Measurements from ENCODE around the gene ARL16.

The ARL16 gene, protein sequence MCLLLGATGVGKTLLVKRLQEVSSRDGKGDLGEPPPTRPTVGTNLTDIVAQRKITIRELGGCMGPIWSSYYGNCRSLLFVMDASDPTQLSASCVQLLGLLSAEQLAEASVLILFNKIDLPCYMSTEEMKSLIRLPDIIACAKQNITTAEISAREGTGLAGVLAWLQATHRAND

DNA sequence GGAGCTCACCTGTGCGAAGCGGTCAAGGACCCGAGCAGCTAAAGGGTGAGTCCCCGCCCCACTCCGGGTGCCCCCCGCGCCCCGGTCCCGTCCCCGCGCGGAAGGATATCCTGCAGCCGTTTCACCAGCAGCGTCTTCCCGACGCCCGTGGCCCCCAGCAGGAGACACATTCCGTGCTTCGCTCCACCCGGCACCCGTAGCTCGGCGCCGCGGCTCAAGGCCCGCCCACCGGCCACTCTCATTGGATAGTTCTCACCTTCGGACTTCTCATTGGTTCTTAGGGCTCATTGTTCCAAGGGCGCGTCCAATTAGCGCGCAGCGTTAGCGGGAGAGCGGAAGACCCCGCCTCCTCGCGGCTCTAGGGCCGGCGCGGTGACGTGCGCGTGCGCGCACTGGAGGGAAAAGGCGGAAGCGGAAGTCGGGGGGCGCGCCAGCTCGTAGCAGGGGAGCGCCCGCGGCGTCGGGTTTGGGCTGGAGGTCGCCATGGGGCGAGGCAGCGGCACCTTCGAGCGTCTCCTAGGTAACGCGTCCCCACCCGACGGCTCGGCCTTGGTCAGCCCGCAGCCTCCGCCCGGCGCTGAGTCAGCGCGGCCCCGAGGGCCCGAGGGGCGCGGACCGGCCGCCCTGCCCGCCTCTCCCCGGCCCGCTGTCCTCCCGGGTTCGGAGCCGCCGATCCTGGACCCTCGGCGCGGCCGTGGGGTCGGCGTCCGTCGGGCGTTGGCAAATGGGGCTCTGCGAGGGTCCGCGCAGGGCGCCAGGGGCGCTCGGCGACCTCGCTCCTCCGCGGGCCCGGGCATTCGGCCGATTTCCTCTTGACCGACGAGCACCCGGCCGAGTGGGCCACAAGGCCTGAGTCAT lies at the start of gene ARL16, which contains the start of gene HGS:
Gene ARL16, minus strand, starts transcription at position 214 of the 858 bp plus-strand sequence. Its CDS starts 44 bp downstream, at position 170.
Gene HGS, plus strand, starts transcription at position 428 of the 858 bp plus-strand sequence. Its CDS starts 56 bp downstream, at position 484.
- DNase-seq = peak; percentile 98

DNA sequence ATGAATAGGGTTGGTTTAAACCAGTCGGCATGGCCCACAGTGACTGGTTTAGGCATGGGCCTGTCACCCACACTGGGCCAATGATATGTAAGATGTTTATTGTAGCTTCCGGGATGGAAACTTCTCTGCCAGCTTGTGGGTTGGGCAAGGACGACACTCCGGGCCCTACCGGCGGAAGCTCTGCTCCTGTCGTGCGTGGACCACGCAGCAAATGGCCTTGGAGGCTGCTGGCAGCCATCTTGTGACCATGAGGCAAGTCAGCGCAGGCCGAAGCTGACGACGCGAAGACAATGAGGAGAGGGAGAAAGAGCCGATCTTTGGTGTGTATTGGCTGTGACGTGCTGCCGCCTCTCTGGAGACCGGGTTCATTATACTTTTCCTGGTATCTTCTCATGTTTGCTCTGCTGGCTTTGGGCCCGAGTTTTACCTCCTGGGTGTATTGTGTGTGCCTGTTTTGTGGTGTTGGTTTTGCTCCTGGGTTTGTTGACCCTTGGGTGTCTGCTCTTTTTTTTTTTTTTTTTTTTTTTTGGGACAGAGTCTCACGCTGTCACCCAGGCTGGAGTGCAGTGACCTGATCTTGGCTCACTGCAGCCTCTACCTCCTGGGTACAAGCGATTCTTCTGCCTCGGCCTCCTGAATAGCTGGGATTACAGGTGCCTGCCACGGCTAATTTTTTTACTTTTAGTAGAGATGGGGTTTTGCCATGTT lies 43.9 kb upstream of the ARL16 start:
- peak; percentile 93 for DNase-seq

DNA sequence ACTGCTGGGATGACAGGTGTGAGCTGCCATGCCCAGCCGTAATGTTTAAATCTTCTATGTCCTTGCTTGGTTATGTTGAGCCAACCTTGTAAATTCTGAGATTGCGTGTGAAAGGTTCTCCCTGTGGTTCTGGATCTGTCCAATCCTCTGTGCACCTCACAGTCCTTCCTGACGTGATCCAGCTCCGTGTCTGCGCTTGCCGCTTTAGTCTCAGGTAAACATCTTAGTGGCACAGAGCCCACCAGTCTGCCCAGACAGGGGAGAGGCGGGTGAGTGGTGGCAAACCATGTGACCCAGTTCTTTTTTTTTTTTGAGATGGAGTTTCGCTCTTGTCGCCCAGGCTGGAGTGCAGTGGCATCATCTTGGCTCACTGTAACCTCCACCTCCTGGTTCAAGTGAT lies 42.4 kb upstream of the ARL16 start:
- no peak for DNase-seq

DNA sequence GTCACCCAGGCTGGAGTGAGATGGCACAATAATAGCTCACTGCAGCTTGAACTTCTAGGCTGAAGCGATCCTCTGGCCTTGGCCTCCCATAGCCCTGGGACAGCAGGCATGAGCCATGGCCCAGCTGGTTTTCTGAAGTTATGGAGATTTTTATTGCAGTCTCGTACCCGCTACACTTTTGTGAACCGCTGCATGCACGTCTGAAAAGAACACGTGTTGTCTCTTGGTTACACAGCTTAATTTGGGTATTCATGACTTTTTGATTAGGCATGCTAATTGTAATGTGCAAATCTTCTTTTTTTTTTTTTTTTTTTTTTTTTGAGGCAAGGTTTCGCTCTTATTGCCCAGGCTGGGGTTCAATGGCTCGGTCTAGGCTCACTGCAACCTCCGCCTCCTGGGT lies 41.8 kb upstream of the ARL16 start:
- no peak for DNase-seq

DNA sequence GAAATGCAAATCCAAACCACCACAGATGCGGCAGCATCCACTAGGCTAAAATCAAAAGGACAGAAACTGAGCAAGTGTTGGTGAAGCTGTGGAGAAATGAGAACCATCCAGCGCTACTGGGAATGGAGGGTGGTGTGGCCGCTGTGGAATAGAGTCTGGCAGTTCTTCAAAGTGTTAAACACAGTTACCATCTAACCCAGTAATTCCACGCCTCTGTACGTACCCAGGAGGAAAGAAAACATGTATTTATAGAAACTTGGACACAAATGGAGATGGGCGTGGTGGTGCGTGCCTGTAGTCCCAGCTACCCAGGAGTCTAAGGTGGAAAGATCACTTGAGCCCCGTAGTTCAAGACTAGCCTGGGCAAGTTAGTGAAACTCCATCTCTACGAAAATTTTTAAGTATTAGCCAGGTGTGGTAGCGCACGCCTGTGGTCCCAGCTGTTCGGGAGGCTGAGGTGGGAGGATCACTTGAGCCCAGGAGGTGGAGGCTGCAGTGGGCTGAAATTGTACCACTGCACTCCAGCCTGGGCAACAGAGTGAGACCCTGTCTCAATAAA lies 40.1 kb upstream of the ARL16 start:
- no peak for DNase-seq

DNA sequence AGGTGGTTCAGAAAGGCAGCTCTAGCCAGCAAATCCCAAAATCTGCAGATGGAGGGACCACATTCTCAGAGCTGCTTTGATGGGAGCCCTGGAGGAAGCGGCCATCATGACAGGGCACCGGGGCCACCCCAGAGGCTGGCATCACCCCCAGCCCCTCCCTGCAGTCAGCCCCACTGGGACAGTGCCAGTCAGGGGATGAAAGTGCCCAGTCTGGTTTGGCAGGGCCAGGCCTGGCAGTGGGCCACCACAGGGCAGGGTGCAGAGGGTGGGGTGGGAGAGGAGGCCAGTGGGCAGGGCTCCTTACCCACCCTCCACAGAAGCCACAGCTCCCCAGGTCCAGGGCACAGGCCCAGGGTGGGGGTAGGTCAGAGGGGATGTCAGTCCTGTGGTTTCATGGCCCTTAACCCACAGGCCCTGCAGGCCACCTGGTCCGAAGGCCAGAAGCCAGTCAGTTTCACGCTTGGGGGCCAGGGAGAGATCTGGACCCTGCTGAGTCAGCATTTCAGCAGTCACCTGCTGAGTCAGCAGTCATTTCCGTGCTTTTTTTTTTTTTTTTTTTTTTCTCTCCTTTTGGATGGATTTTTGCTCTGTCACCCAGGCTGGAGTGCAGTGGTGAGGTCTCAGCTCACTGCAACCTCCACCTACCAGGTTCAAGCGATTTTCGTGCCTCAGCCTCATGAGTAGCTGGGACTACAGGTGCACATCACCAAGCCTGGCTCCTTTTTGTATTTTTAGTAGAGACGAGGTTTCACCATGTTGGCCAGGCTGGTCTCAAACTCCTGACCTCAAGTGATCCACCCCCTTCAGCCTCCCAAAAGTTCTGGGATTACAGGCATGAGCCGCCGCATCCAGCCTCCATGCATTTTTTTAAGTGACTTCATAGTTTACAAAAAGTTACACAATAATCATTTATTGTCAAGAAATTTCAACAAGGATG lies 38.9 kb upstream of the ARL16 start:
- DNase-seq = no peak

DNA sequence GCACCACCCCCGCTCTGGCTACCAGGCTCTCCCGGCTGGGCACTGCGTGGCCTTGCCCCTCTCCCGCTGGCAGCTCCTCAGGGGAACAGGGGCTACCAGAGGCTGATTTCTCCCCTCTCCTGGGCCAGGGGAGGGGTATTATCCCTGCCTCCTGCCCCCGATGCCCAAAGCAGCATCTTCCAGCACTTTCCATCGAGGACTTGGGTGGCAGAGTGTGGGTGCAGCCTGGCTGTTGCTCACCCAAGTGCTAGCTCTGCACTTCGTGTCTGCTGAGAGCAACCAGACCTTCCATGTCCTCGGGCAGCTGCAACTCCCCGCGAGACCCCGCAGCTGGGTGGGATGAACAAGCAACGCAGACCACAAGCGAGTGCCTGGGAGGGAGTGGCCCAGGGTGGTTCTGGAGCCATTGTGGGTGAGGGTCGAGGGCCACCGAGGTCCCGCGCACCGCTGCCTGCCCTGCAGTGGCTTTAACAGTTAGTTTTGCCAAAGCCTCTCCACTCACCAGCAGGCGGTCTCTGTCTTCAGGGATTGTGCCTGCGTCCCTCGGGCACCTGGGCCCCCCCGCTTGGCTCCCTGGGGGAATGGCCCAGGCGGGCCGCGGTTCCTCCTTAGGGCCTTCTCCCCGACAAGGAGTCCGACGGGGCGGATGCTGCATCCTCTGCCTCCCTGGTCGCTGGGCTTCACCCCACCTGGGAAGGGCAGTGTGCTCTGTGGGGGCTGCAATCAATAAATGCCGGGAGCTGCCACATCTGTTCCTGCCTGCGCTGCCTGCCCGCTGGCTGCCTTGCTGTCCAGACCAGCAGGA lies 36.9 kb upstream of the ARL16 start:
- no peak for DNase-seq

DNA sequence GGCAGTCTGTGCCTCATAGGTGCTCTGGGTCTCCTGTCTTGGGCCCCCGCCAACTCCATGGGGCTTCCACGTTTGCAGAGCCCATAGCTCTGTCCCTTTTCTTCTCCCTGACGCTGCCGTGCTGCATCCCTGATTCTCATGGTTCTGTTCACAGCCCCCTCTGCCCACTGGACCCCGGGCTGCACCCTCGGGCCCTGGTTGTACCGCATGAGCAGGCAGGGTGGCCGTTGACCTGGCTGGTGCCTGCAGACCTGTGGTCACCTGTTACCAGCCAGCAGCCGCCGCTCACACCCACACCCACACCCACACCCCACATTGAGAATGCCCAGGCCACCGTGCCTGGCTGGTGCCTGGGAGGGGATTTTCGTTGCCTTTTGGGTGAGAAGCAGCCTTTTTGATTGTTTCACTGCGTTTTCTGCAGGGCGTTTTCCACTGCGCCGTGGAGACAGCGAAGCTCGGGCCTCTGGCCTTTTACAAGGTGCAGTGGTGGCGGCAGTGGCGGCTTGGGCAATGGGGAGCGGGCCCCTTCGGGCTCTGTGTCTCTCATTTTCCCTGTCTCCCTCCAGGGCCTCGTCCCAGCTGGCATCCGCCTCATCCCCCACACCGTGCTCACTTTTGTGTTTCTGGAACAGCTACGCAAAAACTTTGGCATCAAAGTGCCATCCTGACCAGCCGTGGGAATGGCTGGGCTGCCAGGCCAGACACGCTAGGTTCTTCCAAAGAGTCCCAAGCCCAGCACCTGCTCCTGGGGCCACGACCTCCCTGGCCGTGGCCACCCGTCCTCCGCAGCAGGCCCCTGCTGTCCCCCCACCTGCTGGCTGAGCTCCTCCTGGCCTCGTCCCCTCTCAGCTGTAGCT lies 36.0 kb upstream of the ARL16 start:
- no peak for DNase-seq

DNA sequence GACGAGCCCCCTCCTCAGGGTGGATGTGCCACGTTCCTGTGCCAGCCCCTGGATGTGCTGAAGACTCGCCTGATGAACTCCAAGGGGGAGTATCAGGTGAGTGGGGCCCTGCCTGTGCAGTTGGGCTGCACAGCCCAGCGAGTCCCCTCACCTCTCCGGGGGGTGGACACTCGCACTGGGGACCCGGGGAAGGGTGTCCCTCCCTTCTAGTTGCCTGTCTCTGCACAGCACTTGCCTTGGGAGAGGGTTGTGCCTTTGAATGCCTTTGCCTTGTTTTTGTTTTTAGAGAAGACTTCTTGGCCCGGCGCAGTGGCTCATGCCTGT lies 34.1 kb upstream of the ARL16 start:
- no peak for DNase-seq

DNA sequence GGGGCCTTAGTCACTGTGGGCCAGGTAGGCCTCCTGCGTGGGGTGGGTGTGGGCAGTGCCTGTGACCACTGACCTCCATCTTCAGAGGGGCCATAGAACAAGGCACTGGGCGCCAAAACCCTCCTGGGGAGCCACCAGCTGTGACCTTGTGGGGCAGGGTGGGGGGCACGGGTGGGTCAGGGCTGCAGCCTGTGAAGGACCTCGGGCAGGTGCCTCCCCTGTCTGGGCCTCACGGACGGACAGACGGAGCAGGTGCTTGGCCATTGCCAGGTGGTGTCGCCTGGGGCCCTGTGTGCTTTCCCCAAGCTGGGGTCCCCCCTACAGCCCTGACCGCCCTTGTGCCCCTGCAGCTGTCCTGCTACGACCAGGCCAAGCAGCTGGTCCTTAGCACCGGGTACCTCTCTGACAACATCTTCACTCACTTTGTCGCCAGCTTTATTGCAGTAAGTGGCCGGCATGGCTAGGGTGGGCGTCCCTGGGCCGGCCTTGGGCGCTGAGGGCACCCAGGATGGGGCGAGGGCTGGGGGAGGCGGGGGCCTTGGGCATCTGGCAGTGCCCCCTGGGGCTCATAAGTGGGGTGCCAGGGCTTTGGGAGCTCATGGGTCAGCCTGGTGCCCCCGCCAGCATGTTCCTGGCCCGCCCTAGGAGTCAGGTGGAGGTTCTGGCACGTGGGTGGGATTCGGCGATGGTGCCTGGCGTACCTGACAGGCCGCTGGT lies 33.6 kb upstream of the ARL16 start:
- DNase-seq = no peak

DNA sequence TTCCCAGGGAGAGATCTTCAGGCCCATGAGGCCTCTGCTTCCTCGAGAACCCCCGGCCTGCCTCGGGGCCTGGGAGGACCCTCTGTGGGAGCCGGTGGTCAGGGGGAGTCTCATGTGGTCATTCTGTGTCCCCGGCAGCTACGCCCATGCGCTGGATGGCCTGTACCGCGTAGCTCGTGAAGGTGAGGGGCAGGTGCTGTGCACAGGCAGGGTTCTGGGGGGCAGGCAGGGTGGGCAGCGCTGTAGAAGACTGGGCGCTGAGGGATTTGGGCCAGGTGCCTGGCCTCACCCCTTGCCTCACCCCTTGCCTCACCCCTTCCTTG lies 33.0 kb upstream of the ARL16 start:
- DNase-seq = no peak

DNA sequence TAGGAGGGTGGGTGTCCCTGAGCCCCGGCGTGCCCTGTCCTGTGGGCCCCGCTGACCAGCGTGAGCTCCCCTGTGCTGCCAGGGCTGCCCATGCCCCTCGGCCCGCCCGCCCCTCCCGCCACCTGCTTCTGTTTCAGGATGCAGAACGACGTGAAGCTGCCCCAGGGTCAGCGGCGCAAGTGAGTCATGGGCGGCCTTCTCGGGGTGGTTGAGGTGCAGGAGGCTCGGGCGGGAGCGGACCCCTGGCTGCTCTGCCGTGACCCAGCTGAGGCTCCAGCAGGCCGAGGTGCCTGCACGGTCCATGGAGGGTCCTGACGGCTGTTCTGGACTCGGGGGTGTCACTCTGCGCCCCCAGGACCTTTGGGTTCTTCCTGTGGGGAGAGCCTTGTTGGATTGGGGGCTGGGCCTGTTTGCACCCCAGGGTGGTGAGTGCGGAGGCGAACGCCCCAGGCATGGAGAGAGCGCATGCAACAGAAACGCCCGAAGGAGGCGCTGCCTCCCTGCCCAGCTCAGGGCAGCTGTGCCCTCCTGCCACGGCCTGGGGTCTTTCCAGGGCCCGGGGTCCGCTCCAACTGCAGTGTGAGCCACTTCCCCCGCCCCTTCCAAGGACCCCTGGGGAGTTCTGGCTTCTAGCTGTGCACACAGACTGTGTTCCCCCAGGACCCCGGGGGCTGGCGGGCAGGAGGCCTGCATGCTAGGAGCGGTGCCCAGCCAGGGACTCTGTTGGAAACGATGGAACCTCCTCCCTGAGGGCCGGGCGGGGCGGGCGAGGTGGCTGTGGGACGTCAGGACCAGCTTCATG lies 32.5 kb upstream of the ARL16 start:
- no peak for DNase-seq

DNA sequence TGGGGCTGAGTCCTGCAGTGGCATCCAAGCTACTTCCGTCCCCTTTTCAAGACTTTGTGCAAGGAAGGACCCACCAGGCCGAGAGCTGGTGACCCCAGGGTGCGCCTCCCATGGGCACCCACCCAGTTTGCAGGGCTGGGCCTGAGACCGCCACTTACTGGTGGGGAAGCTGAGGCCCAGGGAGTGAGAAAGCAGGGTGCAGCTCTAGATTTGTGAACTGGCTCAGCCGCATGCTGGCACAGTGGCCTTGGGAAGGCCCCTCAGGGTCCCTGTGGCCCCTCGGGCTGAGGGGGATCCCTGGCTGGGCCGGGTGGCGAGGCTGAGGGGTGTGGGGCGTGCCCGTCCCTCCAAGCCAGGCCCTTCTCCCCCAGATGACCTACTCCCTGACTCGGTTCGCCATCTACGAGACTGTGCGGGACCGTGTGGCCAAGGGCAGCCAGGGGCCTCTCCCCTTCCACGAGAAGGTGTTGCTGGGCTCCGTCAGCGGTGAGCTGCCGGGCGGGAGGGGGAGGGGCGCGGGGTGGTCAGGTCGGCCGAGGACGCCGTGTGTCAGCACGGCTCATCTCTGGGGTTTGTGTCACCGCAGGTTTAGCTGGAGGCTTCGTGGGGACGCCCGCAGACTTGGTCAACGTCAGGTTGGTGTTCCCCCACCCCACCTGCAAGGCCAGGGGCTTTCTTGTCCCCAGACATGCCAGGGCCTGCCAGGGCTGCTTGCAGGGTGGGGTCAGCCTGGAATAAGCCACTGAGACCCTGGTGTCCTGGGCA lies 31.7 kb upstream of the ARL16 start:
- DNase-seq = no peak

DNA sequence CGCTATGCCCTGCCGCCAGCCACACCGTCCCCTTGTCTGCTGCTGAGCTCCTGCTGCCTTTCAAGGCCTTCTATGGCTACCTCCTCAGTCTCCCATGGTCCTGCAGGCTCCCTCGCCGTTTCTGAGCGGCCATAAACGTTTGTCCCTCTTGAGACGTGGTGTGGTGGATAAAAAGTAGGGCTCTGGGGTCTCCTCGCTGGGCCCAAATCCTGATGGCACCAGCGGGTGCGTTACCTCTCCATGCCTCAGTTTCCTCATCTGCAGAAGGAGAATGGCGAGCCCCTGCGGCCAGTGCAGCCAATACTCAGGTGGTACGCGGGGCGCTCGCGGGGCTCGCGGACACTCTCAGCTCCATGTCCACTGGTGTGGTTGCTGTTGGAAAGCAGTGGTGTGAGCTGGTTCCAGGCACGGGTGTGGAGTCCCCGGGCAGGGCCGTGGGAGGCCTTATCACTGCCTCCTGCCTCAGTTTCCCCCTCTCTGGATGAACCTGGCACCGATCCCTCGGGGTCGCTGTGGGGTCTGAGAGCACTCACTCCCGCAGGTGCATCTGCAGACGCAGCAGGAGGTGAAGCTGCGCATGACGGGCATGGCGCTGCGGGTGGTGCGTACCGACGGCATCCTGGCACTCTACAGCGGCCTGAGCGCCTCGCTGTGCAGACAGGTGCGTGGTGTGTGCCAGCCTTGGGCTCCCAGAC lies 31.0 kb upstream of the ARL16 start:
- DNase-seq = no peak

DNA sequence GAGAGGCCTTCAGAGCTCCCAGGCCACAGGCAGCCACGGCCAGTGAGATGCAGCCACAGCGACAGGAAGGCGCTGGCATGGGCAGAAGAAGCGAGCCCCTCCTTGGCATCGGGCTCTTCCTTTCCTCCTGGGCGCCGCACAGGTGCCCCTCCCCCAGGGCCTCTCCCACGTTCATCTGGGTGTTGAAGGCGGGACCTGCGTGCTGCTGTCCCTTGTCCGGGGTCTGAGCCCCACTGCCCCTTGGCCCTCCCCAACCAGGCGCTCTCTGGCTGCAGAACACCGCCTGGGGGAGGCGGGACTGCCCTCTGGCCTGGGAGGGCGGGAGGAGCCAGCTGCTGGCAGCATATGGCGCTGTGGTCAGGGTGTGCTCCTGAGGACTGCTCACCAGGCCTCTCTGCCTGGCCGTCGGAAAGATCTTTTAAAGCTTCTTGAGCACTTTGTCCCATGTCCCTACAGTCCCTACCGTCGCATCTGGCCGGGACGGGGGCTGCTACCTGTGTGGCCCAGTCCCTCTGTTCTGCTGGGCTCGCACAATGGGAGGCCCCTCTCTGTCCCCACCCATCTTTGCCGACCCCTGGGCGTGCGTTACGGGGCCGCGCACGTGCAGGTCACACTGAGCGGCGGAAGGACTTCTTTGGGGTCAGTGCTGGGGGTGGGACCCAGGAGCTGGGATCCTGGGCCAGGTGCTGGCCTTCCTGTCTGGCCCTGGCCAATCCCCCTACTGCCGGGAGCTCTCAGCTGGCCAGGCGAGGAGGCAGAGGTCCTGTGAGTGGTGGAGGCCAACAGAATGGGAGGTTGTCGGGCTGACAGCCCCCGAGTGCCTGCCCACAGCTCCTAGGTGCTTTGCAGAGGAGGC lies 30.2 kb upstream of the ARL16 start:
- peak; percentile 35 for DNase-seq

DNA sequence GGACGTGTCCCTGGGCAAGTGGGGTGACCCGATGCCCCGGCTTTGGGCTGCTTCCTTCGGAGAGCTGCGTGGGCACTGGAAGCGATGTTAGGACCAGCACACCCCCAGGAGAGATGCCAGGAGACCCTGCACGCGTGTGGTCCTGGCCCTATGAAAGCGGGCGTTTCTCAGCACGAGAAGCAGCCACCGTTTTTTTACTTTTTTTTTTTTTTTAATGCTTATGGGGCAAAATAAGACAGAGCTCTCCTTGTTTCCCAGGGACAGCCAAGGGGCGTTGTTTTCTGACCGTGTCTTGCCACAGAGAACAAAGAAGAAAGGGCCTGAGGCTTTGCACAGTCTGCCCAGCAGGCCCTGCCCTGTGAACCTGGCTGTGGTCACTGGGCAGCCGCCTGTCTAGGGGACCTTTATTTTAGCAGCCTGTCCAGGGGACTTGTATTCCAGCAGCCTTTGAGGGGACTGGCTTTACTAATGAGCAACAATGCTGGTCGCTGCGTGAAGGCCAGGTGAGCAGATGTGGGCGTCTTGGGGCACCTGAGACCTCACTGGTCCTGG lies 29.5 kb upstream of the ARL16 start:
- peak; percentile 49 for DNase-seq

Data from NCI-H146 (cell line).